HEK293 (cell line): Measurements from ENCODE around the gene PBXIP1.
"Not testable (repeated sequence)": the region's sequence is repeated elsewhere in the genome, so short reads cannot be mapped to it uniquely, and the experiment has no call there.

Experiments used
- CTCF ChIA-PET: fragments of 350-600 bp; formaldehyde crosslinking; extraction: SDS; loops from one replicate; lab custom pipeline; 2021; ENCODE audit warnings: antibody characterized with exemption; lab: Yijun Ruan, JAX
- POLR2A ChIA-PET: fragments of 300-600 bp; formaldehyde crosslinking; extraction: SDS; loops from one replicate; lab custom pipeline; 2020; ENCODE audit warnings: antibody characterized with exemption, inconsistent platforms; lab: Yijun Ruan, JAX
- H3K27ac ChIP-seq: fragments of 200-500 bp; sonication (Bioruptor generic); 2 replicates; pipeline ENCODE4 v1.5.1; 2014; ENCODE audit warnings: low read depth, low read length, control low read depth, inconsistent platforms; ENCODE audit errors: extremely low read depth
- H3K36me3 ChIP-seq, 2 experiments: fragments of 200-500 bp in 1 of 2; sonication (Bioruptor generic) in 1 of 2; 1 replicate in 1 of 2; 2 replicates in 1 of 2; pipeline ENCODE4 v1.5.1; 2014 to 2017; ENCODE audit warnings: inconsistent platforms in 2 of 2, low read length in 2 of 2; ENCODE audit not compliant: control insufficient read depth in 2 of 2, insufficient read depth in 1 of 2
- H3K4me1 ChIP-seq: fragments of 200-500 bp; sonication (Bioruptor generic); 2 replicates; pipeline ENCODE4 v1.5.1; 2014; ENCODE audit warnings: mild to moderate bottlenecking, low read length, inconsistent platforms; ENCODE audit not compliant: control insufficient read depth, insufficient read depth
- H3K4me3 ChIP-seq: 2 replicates; pipeline ENCODE4 v1.5.1; 2011; ENCODE audit warnings: low read depth, mild to moderate bottlenecking, control low read depth, low read length, moderate library complexity
- H3K9me3 ChIP-seq: fragments of 200-500 bp; sonication (Bioruptor generic); 2 replicates; pipeline ENCODE4 v1.5.1; 2014; ENCODE audit warnings: low read depth, low read length, inconsistent platforms; ENCODE audit not compliant: control insufficient read depth, insufficient read depth
- KLF16 ChIP-seq: fragments of 450-650 bp; formaldehyde crosslinking; IDR thresholded peaks from 2 replicates; pipeline ENCODE4 v1.5.1; 2017; ENCODE audit warnings: missing biosample characterization, missing genetic modification characterization
- KLF9 ChIP-seq: fragments of 450-650 bp; formaldehyde crosslinking; IDR thresholded peaks from 2 replicates; pipeline ENCODE4 v1.5.1; 2016; ENCODE audit warnings: missing biosample characterization, missing genetic modification characterization, low read depth
- SETDB1 ChIP-seq: IDR thresholded peaks from one replicate; pipeline ENCODE4 v1.6.1; 2017; ENCODE audit warnings: mild to moderate bottlenecking, low read length, moderate library complexity, mixed read lengths; ENCODE audit not compliant: insufficient read length
- WT1 ChIP-seq: fragments of 450-650 bp; formaldehyde crosslinking; IDR thresholded peaks from 2 replicates; pipeline ENCODE4 v1.5.1; 2016; ENCODE audit warnings: missing biosample characterization, missing genetic modification characterization
- ZBTB1 ChIP-seq: fragments of 450-650 bp; formaldehyde crosslinking; IDR thresholded peaks from 2 replicates; pipeline ENCODE4 v1.5.1; 2016; ENCODE audit warnings: missing biosample characterization, missing genetic modification characterization
- ZBTB7A ChIP-seq: fragments of 450-650 bp; formaldehyde crosslinking; IDR thresholded peaks from 2 replicates; pipeline ENCODE4 v1.5.1; 2016; ENCODE audit warnings: low read depth, missing biosample characterization, missing genetic modification characterization
- ZBTB8A ChIP-seq: fragments of 450-650 bp; formaldehyde crosslinking; IDR thresholded peaks from 2 replicates; pipeline ENCODE4 v1.5.1; 2016; ENCODE audit warnings: missing biosample characterization, missing genetic modification characterization
- ZNF248 ChIP-seq: fragments of 450-650 bp; formaldehyde crosslinking; IDR thresholded peaks from 2 replicates; pipeline ENCODE4 v1.5.1; 2017; ENCODE audit warnings: missing biosample characterization, missing genetic modification characterization
- ZNF394 ChIP-seq: fragments of 450-650 bp; formaldehyde crosslinking; IDR thresholded peaks from 2 replicates; pipeline ENCODE4 v1.5.1; 2016; ENCODE audit warnings: missing biosample characterization, missing genetic modification characterization, mild to moderate bottlenecking, moderate library complexity, borderline replicate concordance
- ZNF473 ChIP-seq: fragments of 450-650 bp; formaldehyde crosslinking; IDR thresholded peaks from 2 replicates; pipeline ENCODE4 v1.5.1; 2017; ENCODE audit warnings: missing biosample characterization, missing genetic modification characterization
- ZNF510 ChIP-seq: fragments of 450-650 bp; formaldehyde crosslinking; IDR thresholded peaks from 2 replicates; pipeline ENCODE4 v1.5.1; 2018; ENCODE audit warnings: mild to moderate bottlenecking, missing genetic modification characterization, missing biosample characterization; ENCODE audit not compliant: insufficient replicate concordance
- ZNF561 ChIP-seq: fragments of 450-650 bp; IDR thresholded peaks from 2 replicates; pipeline ENCODE4 v1.5.1; 2018; ENCODE audit warnings: missing biosample characterization, missing genetic modification characterization, borderline replicate concordance
- ZNF610 ChIP-seq: fragments of 450-650 bp; formaldehyde crosslinking; IDR thresholded peaks from 2 replicates; pipeline ENCODE4 v1.5.1; 2016; ENCODE audit warnings: missing biosample characterization, missing genetic modification characterization, borderline replicate concordance
- ZNF623 ChIP-seq: fragments of 450-650 bp; formaldehyde crosslinking; IDR thresholded peaks from 2 replicates; pipeline ENCODE4 v1.5.1; 2016; ENCODE audit warnings: missing biosample characterization, missing genetic modification characterization
- ZNF701 ChIP-seq: fragments of 450-650 bp; formaldehyde crosslinking; IDR thresholded peaks from 2 replicates; pipeline ENCODE4 v1.5.1; 2016; ENCODE audit warnings: missing biosample characterization, missing genetic modification characterization
- TF ChIP-seq, protein P1 (sequence below): fragments of 450-650 bp; formaldehyde crosslinking; IDR thresholded peaks from 2 replicates; pipeline ENCODE4 v1.5.1; 2016; ENCODE audit warnings: missing biosample characterization, missing genetic modification characterization
- TF ChIP-seq, protein P2 (sequence below): fragments of 450-650 bp; formaldehyde crosslinking; IDR thresholded peaks from 2 replicates; pipeline ENCODE4; 2016; ENCODE audit warnings: missing biosample characterization, missing genetic modification characterization
- TF ChIP-seq, protein P3 (sequence below): fragments of 450-650 bp; formaldehyde crosslinking; IDR thresholded peaks from 2 replicates; pipeline ENCODE4 v1.5.1; 2017; ENCODE audit warnings: missing biosample characterization, missing genetic modification characterization
- TF ChIP-seq, protein P4 (sequence below): fragments of 450-650 bp; formaldehyde crosslinking; IDR thresholded peaks from 2 replicates; pipeline ENCODE4 v1.5.1; 2016; ENCODE audit warnings: missing biosample characterization, missing genetic modification characterization
- TF ChIP-seq, protein P5 (sequence below): fragments of 450-650 bp; formaldehyde crosslinking; IDR thresholded peaks from 2 replicates; pipeline ENCODE4 v1.5.1; 2016; ENCODE audit warnings: missing biosample characterization, missing genetic modification characterization

Gene PBXIP1

DNA sequence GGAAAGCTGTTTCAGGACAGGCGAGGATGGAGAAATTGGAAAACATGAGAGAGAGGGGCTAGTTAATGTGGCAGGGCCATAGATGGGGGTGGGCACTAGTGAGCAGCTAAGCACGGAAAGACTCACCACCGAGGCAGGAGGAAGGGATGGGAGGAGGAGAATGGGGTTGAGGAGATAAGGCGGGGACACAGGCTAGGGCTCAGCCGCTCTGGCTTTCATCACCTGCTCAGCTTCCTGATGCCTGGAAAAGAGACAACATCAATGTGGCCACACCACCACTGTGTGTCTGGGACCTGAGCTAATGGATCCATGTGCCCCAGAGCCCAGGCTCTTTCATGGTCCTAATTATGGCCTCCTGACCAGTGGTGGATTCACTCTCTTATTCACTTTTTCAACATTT, 47.0 kb downstream of the PBXIP1 start:
- Histone ChIP-seq H3K36me3 (no peaks in the 10 kb centered on the region), H3K27ac (no peak overlapping the region)
- CTCF ChIA-PET = no interaction called here
- TF ChIP-seq KLF16 (tag by site-specific recombination) = no peak
- no peak for TF ChIP-seq ZNF248
- no peak for TF ChIP-seq ZBTB7A (tag by site-specific recombination)
- no peak for TF ChIP-seq ZNF623
- TF ChIP-seq ZBTB8A (tag by site-specific recombination) = no peak
- TF ChIP-seq, protein P1, sequence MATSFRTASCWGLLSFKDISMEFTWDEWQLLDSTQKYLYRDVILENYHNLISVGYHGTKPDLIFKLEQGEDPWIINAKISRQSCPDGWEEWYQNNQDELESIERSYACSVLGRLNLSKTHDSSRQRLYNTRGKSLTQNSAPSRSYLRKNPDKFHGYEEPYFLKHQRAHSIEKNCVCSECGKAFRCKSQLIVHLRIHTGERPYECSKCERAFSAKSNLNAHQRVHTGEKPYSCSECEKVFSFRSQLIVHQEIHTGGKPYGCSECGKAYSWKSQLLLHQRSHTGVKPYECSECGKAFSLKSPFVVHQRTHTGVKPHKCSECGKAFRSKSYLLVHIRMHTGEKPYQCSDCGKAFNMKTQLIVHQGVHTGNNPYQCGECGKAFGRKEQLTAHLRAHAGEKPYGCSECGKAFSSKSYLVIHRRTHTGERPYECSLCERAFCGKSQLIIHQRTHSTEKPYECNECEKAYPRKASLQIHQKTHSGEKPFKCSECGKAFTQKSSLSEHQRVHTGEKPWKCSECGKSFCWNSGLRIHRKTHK (tag by site-specific recombination) = no peak
- TF ChIP-seq ZNF561 = no peak
- TF ChIP-seq, protein P2, sequence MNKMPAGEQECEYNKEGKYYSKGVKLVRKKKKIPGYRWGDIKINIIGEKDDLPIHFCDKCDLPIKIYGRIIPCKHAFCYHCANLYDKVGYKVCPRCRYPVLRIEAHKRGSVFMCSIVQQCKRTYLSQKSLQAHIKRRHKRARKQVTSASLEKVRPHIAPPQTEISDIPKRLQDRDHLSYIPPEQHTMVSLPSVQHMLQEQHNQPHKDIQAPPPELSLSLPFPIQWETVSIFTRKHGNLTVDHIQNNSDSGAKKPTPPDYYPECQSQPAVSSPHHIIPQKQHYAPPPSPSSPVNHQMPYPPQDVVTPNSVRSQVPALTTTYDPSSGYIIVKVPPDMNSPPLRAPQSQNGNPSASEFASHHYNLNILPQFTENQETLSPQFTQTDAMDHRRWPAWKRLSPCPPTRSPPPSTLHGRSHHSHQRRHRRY (tag by site-specific recombination) = no peak
- no peak for TF ChIP-seq ZNF473
- TF ChIP-seq, protein P3, sequence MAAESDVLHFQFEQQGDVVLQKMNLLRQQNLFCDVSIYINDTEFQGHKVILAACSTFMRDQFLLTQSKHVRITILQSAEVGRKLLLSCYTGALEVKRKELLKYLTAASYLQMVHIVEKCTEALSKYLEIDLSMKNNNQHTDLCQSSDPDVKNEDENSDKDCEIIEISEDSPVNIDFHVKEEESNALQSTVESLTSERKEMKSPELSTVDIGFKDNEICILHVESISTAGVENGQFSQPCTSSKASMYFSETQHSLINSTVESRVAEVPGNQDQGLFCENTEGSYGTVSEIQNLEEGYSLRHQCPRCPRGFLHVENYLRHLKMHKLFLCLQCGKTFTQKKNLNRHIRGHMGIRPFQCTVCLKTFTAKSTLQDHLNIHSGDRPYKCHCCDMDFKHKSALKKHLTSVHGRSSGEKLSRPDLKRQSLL = no peak
- no peak for TF ChIP-seq KLF9 (tag by site-specific recombination)
- no peak for TF ChIP-seq ZNF510 (tag by site-specific recombination)
- no peak for TF ChIP-seq ZBTB1
- no peak for TF ChIP-seq WT1 (tag by site-specific recombination)
- TF ChIP-seq, protein P4, sequence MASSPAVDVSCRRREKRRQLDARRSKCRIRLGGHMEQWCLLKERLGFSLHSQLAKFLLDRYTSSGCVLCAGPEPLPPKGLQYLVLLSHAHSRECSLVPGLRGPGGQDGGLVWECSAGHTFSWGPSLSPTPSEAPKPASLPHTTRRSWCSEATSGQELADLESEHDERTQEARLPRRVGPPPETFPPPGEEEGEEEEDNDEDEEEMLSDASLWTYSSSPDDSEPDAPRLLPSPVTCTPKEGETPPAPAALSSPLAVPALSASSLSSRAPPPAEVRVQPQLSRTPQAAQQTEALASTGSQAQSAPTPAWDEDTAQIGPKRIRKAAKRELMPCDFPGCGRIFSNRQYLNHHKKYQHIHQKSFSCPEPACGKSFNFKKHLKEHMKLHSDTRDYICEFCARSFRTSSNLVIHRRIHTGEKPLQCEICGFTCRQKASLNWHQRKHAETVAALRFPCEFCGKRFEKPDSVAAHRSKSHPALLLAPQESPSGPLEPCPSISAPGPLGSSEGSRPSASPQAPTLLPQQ (tag by site-specific recombination) = no peak
- TF ChIP-seq, protein P5, sequence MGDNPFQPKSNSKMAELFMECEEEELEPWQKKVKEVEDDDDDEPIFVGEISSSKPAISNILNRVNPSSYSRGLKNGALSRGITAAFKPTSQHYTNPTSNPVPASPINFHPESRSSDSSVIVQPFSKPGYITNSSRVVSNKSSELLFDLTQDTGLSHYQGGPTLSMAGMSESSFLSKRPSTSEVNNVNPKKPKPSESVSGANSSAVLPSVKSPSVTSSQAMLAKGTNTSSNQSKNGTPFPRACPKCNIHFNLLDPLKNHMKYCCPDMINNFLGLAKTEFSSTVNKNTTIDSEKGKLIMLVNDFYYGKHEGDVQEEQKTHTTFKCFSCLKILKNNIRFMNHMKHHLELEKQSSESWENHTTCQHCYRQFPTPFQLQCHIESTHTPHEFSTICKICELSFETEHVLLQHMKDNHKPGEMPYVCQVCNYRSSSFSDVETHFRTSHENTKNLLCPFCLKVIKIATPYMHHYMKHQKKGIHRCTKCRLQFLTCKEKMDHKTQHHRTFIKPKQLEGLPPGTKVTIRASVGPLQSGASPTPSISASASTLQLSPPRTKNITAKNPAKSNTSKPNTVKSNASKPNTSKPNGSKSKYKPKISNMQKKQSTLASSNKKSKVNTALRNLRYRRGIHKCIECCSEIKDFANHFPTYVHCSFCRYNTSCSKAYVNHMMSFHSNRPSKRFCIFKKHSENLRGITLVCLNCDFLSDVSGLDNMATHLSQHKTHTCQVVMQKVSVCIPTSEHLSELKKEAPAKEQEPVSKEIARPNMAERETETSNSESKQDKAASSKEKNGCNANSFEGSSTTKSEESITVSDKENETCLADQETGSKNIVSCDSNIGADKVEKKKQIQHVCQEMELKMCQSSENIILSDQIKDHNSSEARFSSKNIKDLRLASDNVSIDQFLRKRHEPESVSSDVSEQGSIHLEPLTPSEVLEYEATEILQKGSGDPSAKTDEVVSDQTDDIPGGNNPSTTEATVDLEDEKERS (tag by site-specific recombination) = no peak
- no peak for TF ChIP-seq ZNF610 (tag by site-specific recombination)
- TF ChIP-seq ZNF701 (tag by site-specific recombination) = no peak
- TF ChIP-seq, all 188 proteins: peak for 0
- no peak overlapping the region for H3K4me3 ChIP-seq
- POLR2A ChIA-PET = no interaction called here
- H3K4me1 ChIP-seq = no peaks in the 10 kb centered on the region
- no peaks in the 10 kb centered on the region for H3K9me3 ChIP-seq

DNA sequence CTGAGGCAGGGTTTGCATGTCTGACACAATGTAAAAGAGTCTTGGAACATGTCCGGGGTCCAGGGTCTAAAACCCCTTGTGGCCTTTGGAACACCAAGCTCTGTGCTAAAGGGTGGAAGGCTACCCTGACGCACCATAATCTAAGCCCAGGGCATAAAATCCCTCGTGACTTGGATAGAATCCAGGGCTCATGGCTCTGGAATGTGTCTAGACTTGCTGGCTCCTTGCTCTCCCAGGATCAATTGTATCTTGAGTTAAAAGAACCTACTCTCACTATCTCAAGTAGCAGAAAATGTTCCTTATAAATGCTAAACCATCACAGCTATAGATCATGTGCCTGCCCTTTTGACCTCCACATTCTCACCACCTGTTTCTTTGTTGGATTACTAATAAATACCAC, 47.8 kb downstream of the PBXIP1 start:
- H3K9me3 ChIP-seq, H3K27ac ChIP-seq, H3K4me3 ChIP-seq, H3K4me1 ChIP-seq, POLR2A ChIA-PET, H3K36me3 ChIP-seq: not testable (repeated sequence)
- CTCF ChIA-PET = interaction anchor here (1.4 kb wide), 1 partner anchor 239 kb away, joined by 4 read pairs; no protein-coding TSS in a partner anchor
- peak; percentile 15; the same call in 1 of the 2 replicates for TF ChIP-seq ZNF394 (tag by site-specific recombination)
- peak; percentile 20 for TF ChIP-seq SETDB1
